ENCODE data around the gene PLA2R1.
A peak's percentile ranks its signal among the peaks of the same experiment; 100 is the strongest.

Gene PLA2R1

GRCh38 chr2:160062292-160063005, at the start of gene PLA2R1:
Gene PLA2R1 (minus strand): TSS chr2:160062615. CDS start chr2:160062403, 212 bp downstream.
- no peak for DNase-seq (ENCODE audit: extremely low read depth in 1 of 2, low read depth in 1 of 2)

- no peak for DNase-seq (ENCODE audit: extremely low read depth in 1 of 2, low read depth in 1 of 2)
Measured at GRCh38 chr2:160110674-160111239, 48.3 kb upstream of the PLA2R1 start.

- peak; percentile 1 to 5 for DNase-seq (ENCODE audit: extremely low read depth in 1 of 2, low read depth in 1 of 2)
Measured at GRCh38 chr2:160109939-160110673, 47.7 kb upstream of the PLA2R1 start.

GRCh38 chr2:160109243-160109642, 46.8 kb upstream of the PLA2R1 start:
- no peak for DNase-seq (ENCODE audit: extremely low read depth in 1 of 2, low read depth in 1 of 2)

GRCh38 chr2:160108646-160109045, 46.2 kb upstream of the PLA2R1 start:
- DNase-seq (ENCODE audit: extremely low read depth in 1 of 2, low read depth in 1 of 2), result no peak

GRCh38 chr2:160105366-160105765, 43.0 kb upstream of the PLA2R1 start:
- DNase-seq (ENCODE audit: extremely low read depth in 1 of 2, low read depth in 1 of 2), result no peak

- DNase-seq (ENCODE audit: extremely low read depth in 1 of 2, low read depth in 1 of 2), result no peak
Measured at GRCh38 chr2:160104115-160104514, 41.7 kb upstream of the PLA2R1 start.

- no peak for DNase-seq (ENCODE audit: extremely low read depth in 1 of 2, low read depth in 1 of 2)
Measured at GRCh38 chr2:160097326-160097725, 34.9 kb upstream of the PLA2R1 start.

GRCh38 chr2:160096409-160096808, 34.0 kb upstream of the PLA2R1 start:
- no peak for DNase-seq (ENCODE audit: extremely low read depth in 1 of 2, low read depth in 1 of 2)

- DNase-seq (ENCODE audit: extremely low read depth in 1 of 2, low read depth in 1 of 2), result no peak
Measured at GRCh38 chr2:160092445-160092844, 30.0 kb upstream of the PLA2R1 start.

GRCh38 chr2:160091381-160091780, 29.0 kb upstream of the PLA2R1 start:
- DNase-seq (ENCODE audit: extremely low read depth in 1 of 2, low read depth in 1 of 2), result no peak

GRCh38 chr2:160087854-160088745, 25.7 kb upstream of the PLA2R1 start:
- DNase-seq (ENCODE audit: extremely low read depth in 1 of 2, low read depth in 1 of 2), result no peak

- no peak for DNase-seq (ENCODE audit: extremely low read depth in 1 of 2, low read depth in 1 of 2)
Measured at GRCh38 chr2:160085662-160086061, 23.2 kb upstream of the PLA2R1 start.

GRCh38 chr2:160077912-160078810, 15.7 kb upstream of the PLA2R1 start:
- no peak for DNase-seq (ENCODE audit: extremely low read depth in 1 of 2, low read depth in 1 of 2)

- DNase-seq (ENCODE audit: extremely low read depth in 1 of 2, low read depth in 1 of 2), result no peak
Measured at GRCh38 chr2:160076914-160077313, 14.5 kb upstream of the PLA2R1 start.

GRCh38 chr2:160076241-160076640, 13.8 kb upstream of the PLA2R1 start:
- no peak for DNase-seq (ENCODE audit: extremely low read depth in 1 of 2, low read depth in 1 of 2)

GRCh38 chr2:160075171-160075570, 12.8 kb upstream of the PLA2R1 start:
- DNase-seq (ENCODE audit: extremely low read depth in 1 of 2, low read depth in 1 of 2), result no peak

- no peak for DNase-seq (ENCODE audit: extremely low read depth in 1 of 2, low read depth in 1 of 2)
Measured at GRCh38 chr2:160073284-160073888, 11.0 kb upstream of the PLA2R1 start.

GRCh38 chr2:160068906-160069305, 6.5 kb upstream of the PLA2R1 start:
- DNase-seq (ENCODE audit: extremely low read depth in 1 of 2, low read depth in 1 of 2), result no peak

GRCh38 chr2:160064916-160065315, 2.5 kb upstream of the PLA2R1 start:
- no peak for DNase-seq (ENCODE audit: extremely low read depth in 1 of 2, low read depth in 1 of 2)

Data from activated CD8-positive, alpha-beta memory T cell treated with anti-CD3 and anti-CD28 coated beads for 1 hour (primary cell).